K562 (cell line): Measurements from ENCODE around the gene FAM9B. TPM values are rescaled to one million over a fixed set of nuclear protein-coding genes. Genes with fewer than 3 reads are reported as not detected.

Experiments
- ATAC-seq: fragments of 200-7000 bp; cut with Tn5 transposase; 3 replicates; pipeline ENCODE4 v1.9.1; 2020; ENCODE audit warnings: moderate library complexity
- BruUV-seq: library from RNA; stranded (reverse); fragments of 400-500 nt; replicated peaks from 2 replicates; lab custom pipeline; 2021; lab: Mats Ljungman, UMichigan
- CTCF ChIA-PET: fragments of 300-600 bp; formaldehyde crosslinking; extraction: SDS; loops from one replicate; lab custom pipeline; 2021; ENCODE audit warnings: low intra/inter-chr PET ratio; lab: Yijun Ruan, JAX
- POLR2A ChIA-PET: fragments of 300-600, 350-650 bp; sonication (Branson Sonifier 250); formaldehyde crosslinking; extraction: SDS; loops from one replicate; lab custom pipeline; 2021; ENCODE audit warnings: antibody characterized with exemption, inconsistent platforms; lab: Yijun Ruan, JAX
- DNase-seq, 4 experiments: peaks; one replicate each; pipeline versions ENCODE4 v3.0.0 to v3.0.0-alpha.2; 2011 to 2018; ENCODE audit warnings: low spot score in 3 of 4, mixed read lengths in 3 of 4; ENCODE audit errors: extremely low read depth in 1 of 4
- FAIRE-seq: peaks from 2 replicates; lab custom pipeline; 2011; peaks lifted over from hg19 to GRCh38; lab: Jason Lieb, UNC
- H2AFZ ChIP-seq: 2 replicates; pipeline ENCODE4 v1.6.0; 2011; ENCODE audit warnings: low read depth, low read length, control low read depth, inconsistent platforms
- H3K27ac ChIP-seq: fragments of 200-600 bp; 3 replicates; pipeline ENCODE4 v1.8.0; 2011; ENCODE audit warnings: low read depth, mild to moderate bottlenecking, control low read depth, inconsistent platforms, low read length, moderate library complexity, mixed read lengths; ENCODE audit errors: extremely low read depth
- H3K27me3 ChIP-seq, 2 experiments: fragments of 300-600 bp in 1 of 2; 2 replicates in 1 of 2; 3 replicates in 1 of 2; pipeline versions ENCODE4 v1.6.0 to v1.8.0; 2011; ENCODE audit warnings: inconsistent platforms in 2 of 2, low read length in 2 of 2, mild to moderate bottlenecking in 1 of 2, mixed read lengths in 1 of 2, moderate library complexity in 1 of 2; ENCODE audit not compliant: control insufficient read depth in 2 of 2, insufficient read depth in 2 of 2
- H3K36me3 ChIP-seq: fragments of 300-600 bp; 3 replicates; pipeline ENCODE4 v1.8.0; 2011; ENCODE audit warnings: mild to moderate bottlenecking, low read length, inconsistent platforms; ENCODE audit not compliant: control insufficient read depth, insufficient read depth
- H3K4me1 ChIP-seq, 2 experiments: fragments of 200-600 bp in 1 of 2; replicated peaks in 1 of 2; 2 replicates in 1 of 2; 3 replicates in 1 of 2; pipeline versions ENCODE4 v1.5.1 to v1.8.0; 2011; ENCODE audit warnings: inconsistent platforms in 2 of 2, low read length in 2 of 2, mild to moderate bottlenecking in 1 of 2, mixed read lengths in 1 of 2, moderate library complexity in 1 of 2; ENCODE audit not compliant: control insufficient read depth in 2 of 2, insufficient read depth in 2 of 2
- H3K4me2 ChIP-seq: 2 replicates; pipeline ENCODE4 v1.6.1; 2011; ENCODE audit warnings: low read length, control low read depth, inconsistent platforms, mixed read lengths; ENCODE audit not compliant: insufficient read depth
- H3K4me3 ChIP-seq: fragments of 200-600 bp; sonication (generic), shearing (Covaris generic); 2 replicates; pipeline ENCODE4 v1.5.1; 2016; ENCODE audit warnings: control low read depth, inconsistent platforms
- H3K79me2 ChIP-seq: fragments of 200-600 bp; 3 replicates; pipeline ENCODE4 v1.8.0; 2011; ENCODE audit warnings: low read length, inconsistent platforms; ENCODE audit not compliant: control insufficient read depth, insufficient read depth
- H3K9ac ChIP-seq, 2 experiments: 2 replicates each; pipeline versions ENCODE4 v1.6.0 to v1.6.1; 2011; ENCODE audit warnings: low read depth in 2 of 2, low read length in 2 of 2, control low read depth in 1 of 2, inconsistent platforms in 1 of 2, mild to moderate bottlenecking in 1 of 2, mixed read lengths in 1 of 2; ENCODE audit not compliant: insufficient read depth in 1 of 2
- H3K9me1 ChIP-seq: one replicate; pipeline ENCODE4 v1.6.0; 2011; ENCODE audit warnings: inconsistent platforms, mild to moderate bottlenecking, low read length, moderate library complexity; ENCODE audit not compliant: control insufficient read depth, insufficient read depth
- H3K9me3 ChIP-seq: replicated peaks from 2 replicates; pipeline ENCODE4 v1.5.1; 2011; ENCODE audit warnings: low read depth, low read length, inconsistent platforms; ENCODE audit not compliant: control insufficient read depth, insufficient read depth
- H4K20me1 ChIP-seq: replicated peaks from 2 replicates; pipeline ENCODE4 v1.6.1; 2011; ENCODE audit warnings: low read length, inconsistent platforms, mixed read lengths; ENCODE audit not compliant: control insufficient read depth, insufficient read depth
- ERF ChIP-seq: fragments of 450-650 bp; formaldehyde crosslinking; IDR thresholded peaks from 2 replicates; pipeline ENCODE4 v1.4.0; 2020; ENCODE audit warnings: mild to moderate bottlenecking, mixed read lengths
- JUND ChIP-seq, 2 experiments: IDR thresholded peaks; 2 replicates in 1 of 2; 3 replicates in 1 of 2; pipeline ENCODE4 v1.6.1; 2011; ENCODE audit warnings: borderline replicate concordance in 2 of 2, low read depth in 2 of 2, low read length in 2 of 2, improper control_type of control experiment in 1 of 2, missing biosample characterization in 1 of 2, missing genetic modification characterization in 1 of 2, missing genetic modification reagents in 1 of 2
- NR2C1 ChIP-seq, 2 experiments: fragments of 450-650 bp; IDR thresholded peaks; 2 replicates each; pipeline ENCODE4 v1.6.1; 2017; ENCODE audit warnings: mild to moderate bottlenecking in 2 of 2, antibody characterized with exemption in 1 of 2, inconsistent platforms in 1 of 2, missing compliant biosample characterization in 1 of 2, missing genetic modification characterization in 1 of 2
- ZNF263 ChIP-seq: sonication (generic); formaldehyde crosslinking; IDR thresholded peaks from 2 replicates; pipeline ENCODE4 v1.8.0; 2022; ENCODE audit warnings: mild to moderate bottlenecking, missing genetic modification reagents, borderline replicate concordance
- WGBS: fragments of 100-300 bp; shearing (Covaris generic); methylation state at CpG from one replicate; pipeline ENCODE4 v1.1.6; 2016; ENCODE audit warnings: low coverage, mixed read lengths; ENCODE audit not compliant: insufficient coverage; ENCODE audit errors: missing lambda C conversion rate; 5-methylcytosine and 5-hydroxymethylcytosine counted together
- in situ Hi-C: fragments of 300-500 bp; cut with MboI; formaldehyde crosslinking; loops from 4 replicates; pipeline ENCODE4 v1.15.0; 2018; ENCODE audit warnings: inconsistent platforms, mixed read lengths
- intact Hi-C: fragments of 100-400 bp; cut with micrococcal nuclease; formaldehyde crosslinking; loops from 2 replicates; pipeline ENCODE4 v1.14.2; 2022
- polyA plus RNA-seq, 8 experiments: library from polyadenylated mRNA; depleted of rRNA in 4 of 8; stranded (reverse) in 5 of 8; unstranded in 3 of 8; fragments of >200 nt; fragmentation: Nextera tagmentation in 2 of 8; fragmentation: Illumina TruSeq in 1 of 8; extraction: Ambion mirVana in 2 of 8; extraction: Trizol in 1 of 8; gene quantifications; 2 replicates each; pipeline versions ENCODE4 v1.2.1 to v1.2.3, GENCODE V29; 2011 to 2014; ENCODE audit warnings: inconsistent platforms in 1 of 8, missing spikeins in 1 of 8
- total RNA-seq, 7 experiments: library from RNA; depleted of rRNA in 6 of 7; stranded (reverse); fragments of >200 nt in 6 of 7; fragmentation: Illumina TruSeq in 2 of 7; extraction: Trizol in 2 of 7; gene quantifications; 2 replicates each; pipeline versions ENCODE4 v1.2.1 to v1.2.3, GENCODE V29; 2011 to 2021; ENCODE audit warnings: low replicate concordance in 1 of 7
- TF ChIP-seq, protein P1 (sequence below): fragments of 200-800 bp; sonication (Bioruptor generic); IDR thresholded peaks from 2 replicates; pipeline ENCODE4 v1.6.1; 2017; ENCODE audit warnings: missing genetic modification characterization, missing compliant biosample characterization
- TF ChIP-seq, protein P2 (sequence below): sonication (generic); formaldehyde crosslinking; IDR thresholded peaks from 2 replicates; pipeline ENCODE4 v1.8.0; 2022; ENCODE audit warnings: mild to moderate bottlenecking, missing genetic modification reagents, borderline replicate concordance
- TF ChIP-seq, protein P3 (sequence below): fragments of 450-650 bp; IDR thresholded peaks from 2 replicates; pipeline ENCODE4 v1.6.1; 2014; ENCODE audit warnings: low read depth, mild to moderate bottlenecking, moderate library complexity, borderline replicate concordance

The FAM9B gene
- total and polyA plus RNA-seq, 9 of the 15 experiments (the other 6 are each of a cell fraction or from before 2014, with no cell fraction given), result 0.53 to 4.6 (median 3.2) TPM

DNA sequence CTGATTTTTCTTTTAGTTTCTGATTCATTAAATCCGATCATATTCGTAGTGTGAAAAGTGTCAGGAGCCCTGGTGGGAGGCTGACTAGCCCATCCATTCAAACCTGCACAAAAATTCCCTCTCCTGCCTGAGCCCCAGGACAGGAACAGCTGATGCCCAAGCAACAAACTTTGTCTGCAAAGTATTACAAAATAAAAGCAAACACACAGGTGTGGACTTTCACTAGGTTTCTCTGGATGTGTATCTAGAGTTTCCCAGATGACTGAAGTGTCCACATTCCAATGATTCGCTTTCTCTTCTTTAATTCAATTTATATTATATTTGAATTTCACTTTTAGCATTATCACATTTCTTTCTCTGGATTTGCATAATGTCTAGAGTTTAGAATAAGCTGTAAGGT, 18.2 kb upstream of the FAM9B start:
- H3K27ac ChIP-seq, result no peak overlapping the region
- no peaks in the 10 kb centered on the region for H3K9me3 ChIP-seq
- WGBS, result 0% methylated on average over 3 of the region's 3 CpGs
- intact Hi-C loops (no loop called here), in situ Hi-C loops (no loop called here)
- ChIA-PET CTCF (no interaction called here), POLR2A (no interaction called here)
- H4K20me1 ChIP-seq, result no peaks in the 10 kb centered on the region
- no peaks in the 10 kb centered on the region for H3K9me1 ChIP-seq
- no peaks in the 10 kb centered on the region for H3K27me3 ChIP-seq
- no peak overlapping the region for H3K4me2 ChIP-seq
- no peaks in the 10 kb centered on the region for H3K4me1 ChIP-seq
- no peak overlapping the region for H3K4me3 ChIP-seq
- no TSS peak for BruUV-seq
- TF ChIP-seq, protein P1, sequence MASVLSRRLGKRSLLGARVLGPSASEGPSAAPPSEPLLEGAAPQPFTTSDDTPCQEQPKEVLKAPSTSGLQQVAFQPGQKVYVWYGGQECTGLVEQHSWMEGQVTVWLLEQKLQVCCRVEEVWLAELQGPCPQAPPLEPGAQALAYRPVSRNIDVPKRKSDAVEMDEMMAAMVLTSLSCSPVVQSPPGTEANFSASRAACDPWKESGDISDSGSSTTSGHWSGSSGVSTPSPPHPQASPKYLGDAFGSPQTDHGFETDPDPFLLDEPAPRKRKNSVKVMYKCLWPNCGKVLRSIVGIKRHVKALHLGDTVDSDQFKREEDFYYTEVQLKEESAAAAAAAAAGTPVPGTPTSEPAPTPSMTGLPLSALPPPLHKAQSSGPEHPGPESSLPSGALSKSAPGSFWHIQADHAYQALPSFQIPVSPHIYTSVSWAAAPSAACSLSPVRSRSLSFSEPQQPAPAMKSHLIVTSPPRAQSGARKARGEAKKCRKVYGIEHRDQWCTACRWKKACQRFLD (CRISPR knock-in tag), result no peak
- TF ChIP-seq NR2C1 (IDR thresholded peaks at IDR 0.05) (no peak), NR2C1 (tag; IDR thresholded peaks at IDR 0.05) (no peak), ZNF263 (CRISPR knock-in tag) (no peak), ERF (CRISPR knock-in tag) (no peak), JUND (IDR thresholded peaks at IDR 0.05; ENCODE audit: borderline replicate concordance, low read depth, low read length) (no peak), JUND (tag; IDR thresholded peaks at IDR 0.05; ENCODE audit: borderline replicate concordance, low read depth, low read length) (no peak)
- TF ChIP-seq, protein P2, sequence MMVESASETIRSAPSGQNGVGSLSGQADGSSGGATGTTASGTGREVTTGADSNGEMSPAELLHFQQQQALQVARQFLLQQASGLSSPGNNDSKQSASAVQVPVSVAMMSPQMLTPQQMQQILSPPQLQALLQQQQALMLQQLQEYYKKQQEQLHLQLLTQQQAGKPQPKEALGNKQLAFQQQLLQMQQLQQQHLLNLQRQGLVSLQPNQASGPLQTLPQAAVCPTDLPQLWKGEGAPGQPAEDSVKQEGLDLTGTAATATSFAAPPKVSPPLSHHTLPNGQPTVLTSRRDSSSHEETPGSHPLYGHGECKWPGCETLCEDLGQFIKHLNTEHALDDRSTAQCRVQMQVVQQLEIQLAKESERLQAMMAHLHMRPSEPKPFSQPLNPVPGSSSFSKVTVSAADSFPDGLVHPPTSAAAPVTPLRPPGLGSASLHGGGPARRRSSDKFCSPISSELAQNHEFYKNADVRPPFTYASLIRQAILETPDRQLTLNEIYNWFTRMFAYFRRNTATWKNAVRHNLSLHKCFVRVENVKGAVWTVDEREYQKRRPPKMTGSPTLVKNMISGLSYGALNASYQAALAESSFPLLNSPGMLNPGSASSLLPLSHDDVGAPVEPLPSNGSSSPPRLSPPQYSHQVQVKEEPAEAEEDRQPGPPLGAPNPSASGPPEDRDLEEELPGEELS (CRISPR knock-in tag), result no peak
- TF ChIP-seq, protein P3, sequence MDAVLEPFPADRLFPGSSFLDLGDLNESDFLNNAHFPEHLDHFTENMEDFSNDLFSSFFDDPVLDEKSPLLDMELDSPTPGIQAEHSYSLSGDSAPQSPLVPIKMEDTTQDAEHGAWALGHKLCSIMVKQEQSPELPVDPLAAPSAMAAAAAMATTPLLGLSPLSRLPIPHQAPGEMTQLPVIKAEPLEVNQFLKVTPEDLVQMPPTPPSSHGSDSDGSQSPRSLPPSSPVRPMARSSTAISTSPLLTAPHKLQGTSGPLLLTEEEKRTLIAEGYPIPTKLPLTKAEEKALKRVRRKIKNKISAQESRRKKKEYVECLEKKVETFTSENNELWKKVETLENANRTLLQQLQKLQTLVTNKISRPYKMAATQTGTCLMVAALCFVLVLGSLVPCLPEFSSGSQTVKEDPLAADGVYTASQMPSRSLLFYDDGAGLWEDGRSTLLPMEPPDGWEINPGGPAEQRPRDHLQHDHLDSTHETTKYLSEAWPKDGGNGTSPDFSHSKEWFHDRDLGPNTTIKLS, result no peak
- TF ChIP-seq, all 486 proteins: peak for 0
- no peak for ATAC-seq
- no peak overlapping the region for H2AFZ ChIP-seq
- H3K79me2 ChIP-seq, result no peaks in the 10 kb centered on the region
- no peaks in the 10 kb centered on the region for H3K36me3 ChIP-seq
- no peak overlapping the region for H3K9ac ChIP-seq
- DNase-seq, result no peak
- FAIRE-seq, result no peak
